SK-N-SH treated with all-trans-retinoic acid at 6 μM for 48 hours (cell line): ENCODE results near the gene ZNF101.

Source experiments
- ATAC-seq: fragments of 200-7000 bp; cut with Tn5 transposase; 3 replicates; pipeline ENCODE4 v1.9.1; 2020; ENCODE audit warnings: mild to moderate bottlenecking, moderate library complexity
- ARNTL ChIP-seq: fragments of 450-650 bp; formaldehyde crosslinking; IDR thresholded peaks from 2 replicates; pipeline ENCODE4 v1.5.0; 2020; ENCODE audit warnings: low read depth, mild to moderate bottlenecking, moderate library complexity, borderline replicate concordance
- BACH2 ChIP-seq: fragments of 250-450 bp; sonication (Bioruptor Pico); IDR thresholded peaks from 2 replicates; pipeline ENCODE4 v1.9.0; 2021; ENCODE audit warnings: mild to moderate bottlenecking, borderline replicate concordance
- CSDC2 ChIP-seq: fragments of 250-450 bp; sonication (Bioruptor Pico); IDR thresholded peaks from 2 replicates; pipeline ENCODE4 v1.5.0; 2020; ENCODE audit warnings: mild to moderate bottlenecking, moderate library complexity
- CSRNP3 ChIP-seq: fragments of 250-450 bp; sonication (Bioruptor Pico); IDR thresholded peaks from 2 replicates; pipeline ENCODE4 v1.5.1; 2021; ENCODE audit warnings: mild to moderate bottlenecking, moderate library complexity
- ESRRG ChIP-seq: fragments of 250-450 bp; sonication (Bioruptor Pico); IDR thresholded peaks from 2 replicates; pipeline ENCODE4 v1.6.1; 2021; ENCODE audit warnings: mild to moderate bottlenecking
- GLIS3 ChIP-seq: fragments of 250-450 bp; sonication (Bioruptor Pico); IDR thresholded peaks from 2 replicates; pipeline ENCODE4 v1.5.0; 2020; ENCODE audit warnings: mild to moderate bottlenecking, moderate library complexity
- ISL1 ChIP-seq: fragments of 250-450 bp; sonication (Bioruptor Pico); IDR thresholded peaks from 2 replicates; pipeline ENCODE4 v2.1.2; 2022; ENCODE audit warnings: mild to moderate bottlenecking, moderate library complexity
- OSR1 ChIP-seq: fragments of 250-450 bp; sonication (Bioruptor Pico); IDR thresholded peaks from 2 replicates; pipeline ENCODE4 v1.8.0; 2022; ENCODE audit warnings: moderate library complexity, mild to moderate bottlenecking, inconsistent platforms
- PATZ1 ChIP-seq: fragments of 250-450 bp; sonication (Bioruptor Pico); IDR thresholded peaks from 2 replicates; pipeline ENCODE4 v1.8.0; 2020; ENCODE audit warnings: mild to moderate bottlenecking, moderate library complexity, borderline replicate concordance
- PPARA ChIP-seq: fragments of 250-450 bp; sonication (Bioruptor Pico); IDR thresholded peaks from 2 replicates; pipeline ENCODE4 v1.5.0; 2020; ENCODE audit warnings: mild to moderate bottlenecking, borderline replicate concordance
- RARB ChIP-seq: fragments of 250-450 bp; sonication (Bioruptor Pico); IDR thresholded peaks from 2 replicates; pipeline ENCODE4 v1.8.0; 2021; ENCODE audit warnings: mild to moderate bottlenecking, moderate library complexity
- SNAI2 ChIP-seq: fragments of 250-450 bp; sonication (Bioruptor Pico); IDR thresholded peaks from 2 replicates; pipeline ENCODE4 v1.5.0; 2020; ENCODE audit warnings: mild to moderate bottlenecking, moderate library complexity
- TCF4 ChIP-seq: fragments of 250-450 bp; sonication (Bioruptor Pico); IDR thresholded peaks from 2 replicates; pipeline ENCODE4 v1.8.0; 2021; ENCODE audit warnings: mild to moderate bottlenecking, moderate library complexity, borderline replicate concordance
- TSHZ2 ChIP-seq: fragments of 250-450 bp; sonication (Bioruptor Pico); IDR thresholded peaks from 2 replicates; pipeline ENCODE4 v1.5.0; 2020; ENCODE audit warnings: mild to moderate bottlenecking, moderate library complexity
- ZFP30 ChIP-seq: fragments of 450-650 bp; formaldehyde crosslinking; IDR thresholded peaks from 2 replicates; pipeline ENCODE4 v1.5.0; 2022; ENCODE audit warnings: mild to moderate bottlenecking, moderate library complexity
- ZNF565 ChIP-seq: fragments of 450-650 bp; formaldehyde crosslinking; conservative IDR thresholded peaks from 2 replicates; pipeline ENCODE4 v1.5.0; 2020; ENCODE audit warnings: low read depth, mild to moderate bottlenecking, moderate library complexity
- ZNF70 ChIP-seq: fragments of 450-650 bp; formaldehyde crosslinking; IDR thresholded peaks from 2 replicates; pipeline ENCODE4 v1.5.0; 2020; ENCODE audit warnings: mild to moderate bottlenecking, moderate library complexity
- ZNF8 ChIP-seq: fragments of 450-650 bp; formaldehyde crosslinking; IDR thresholded peaks from 2 replicates; pipeline ENCODE4 v1.5.0; 2020; ENCODE audit warnings: mild to moderate bottlenecking, moderate library complexity
- TF ChIP-seq, protein P1 (sequence below): fragments of 250-450 bp; sonication (Bioruptor Pico); IDR thresholded peaks from 2 replicates; pipeline ENCODE4 v1.8.0; 2021; ENCODE audit warnings: low read depth, mild to moderate bottlenecking, moderate library complexity, borderline replicate concordance
- TF ChIP-seq, protein P2 (sequence below): fragments of 250-450 bp; sonication (Bioruptor Pico); IDR thresholded peaks from 2 replicates; pipeline ENCODE4 v1.5.1; 2020; ENCODE audit warnings: low read depth, mild to moderate bottlenecking, moderate library complexity

ZNF101 gene

DNA sequence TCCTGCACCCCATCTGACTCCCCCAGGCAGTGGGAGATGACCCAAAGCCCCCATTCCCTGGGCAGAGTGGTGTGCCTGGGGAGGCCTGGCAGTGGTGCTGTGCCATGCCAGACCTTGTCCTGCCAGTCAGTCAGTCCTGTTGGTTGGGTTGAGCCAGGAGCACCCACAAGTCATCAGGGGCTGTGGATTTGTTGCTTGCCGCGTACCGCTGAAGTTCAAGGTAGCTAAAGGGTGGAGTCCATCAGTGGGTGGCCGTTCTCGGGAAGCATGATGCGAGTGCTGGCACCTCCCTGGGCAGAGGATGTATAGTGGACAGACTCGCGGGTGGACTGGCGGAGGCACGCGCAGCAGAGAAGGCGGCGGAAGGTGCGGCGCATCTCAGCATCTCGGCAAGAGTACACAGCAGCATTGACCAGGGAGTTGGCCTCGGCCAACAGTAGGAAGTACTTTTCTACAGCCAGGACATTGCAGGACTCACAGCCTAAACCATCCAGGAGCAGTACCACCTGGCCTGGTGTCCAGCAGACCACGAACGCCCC lies 44.5 kb upstream of the ZNF101 start (continued):
- TF ChIP-seq, protein P1, sequence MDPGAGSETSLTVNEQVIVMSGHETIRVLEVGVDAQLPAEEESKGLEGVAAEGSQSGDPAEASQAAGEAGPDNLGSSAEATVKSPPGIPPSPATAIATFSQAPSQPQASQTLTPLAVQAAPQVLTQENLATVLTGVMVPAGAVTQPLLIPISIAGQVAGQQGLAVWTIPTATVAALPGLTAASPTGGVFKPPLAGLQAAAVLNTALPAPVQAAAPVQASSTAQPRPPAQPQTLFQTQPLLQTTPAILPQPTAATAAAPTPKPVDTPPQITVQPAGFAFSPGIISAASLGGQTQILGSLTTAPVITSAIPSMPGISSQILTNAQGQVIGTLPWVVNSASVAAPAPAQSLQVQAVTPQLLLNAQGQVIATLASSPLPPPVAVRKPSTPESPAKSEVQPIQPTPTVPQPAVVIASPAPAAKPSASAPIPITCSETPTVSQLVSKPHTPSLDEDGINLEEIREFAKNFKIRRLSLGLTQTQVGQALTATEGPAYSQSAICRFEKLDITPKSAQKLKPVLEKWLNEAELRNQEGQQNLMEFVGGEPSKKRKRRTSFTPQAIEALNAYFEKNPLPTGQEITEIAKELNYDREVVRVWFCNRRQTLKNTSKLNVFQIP (CRISPR knock-in tag): no peak
- TF ChIP-seq ZNF565 (CRISPR knock-in tag): no peak
- no peak for TF ChIP-seq TSHZ2 (CRISPR knock-in tag)
- no peak for TF ChIP-seq CSDC2 (CRISPR knock-in tag)

DNA sequence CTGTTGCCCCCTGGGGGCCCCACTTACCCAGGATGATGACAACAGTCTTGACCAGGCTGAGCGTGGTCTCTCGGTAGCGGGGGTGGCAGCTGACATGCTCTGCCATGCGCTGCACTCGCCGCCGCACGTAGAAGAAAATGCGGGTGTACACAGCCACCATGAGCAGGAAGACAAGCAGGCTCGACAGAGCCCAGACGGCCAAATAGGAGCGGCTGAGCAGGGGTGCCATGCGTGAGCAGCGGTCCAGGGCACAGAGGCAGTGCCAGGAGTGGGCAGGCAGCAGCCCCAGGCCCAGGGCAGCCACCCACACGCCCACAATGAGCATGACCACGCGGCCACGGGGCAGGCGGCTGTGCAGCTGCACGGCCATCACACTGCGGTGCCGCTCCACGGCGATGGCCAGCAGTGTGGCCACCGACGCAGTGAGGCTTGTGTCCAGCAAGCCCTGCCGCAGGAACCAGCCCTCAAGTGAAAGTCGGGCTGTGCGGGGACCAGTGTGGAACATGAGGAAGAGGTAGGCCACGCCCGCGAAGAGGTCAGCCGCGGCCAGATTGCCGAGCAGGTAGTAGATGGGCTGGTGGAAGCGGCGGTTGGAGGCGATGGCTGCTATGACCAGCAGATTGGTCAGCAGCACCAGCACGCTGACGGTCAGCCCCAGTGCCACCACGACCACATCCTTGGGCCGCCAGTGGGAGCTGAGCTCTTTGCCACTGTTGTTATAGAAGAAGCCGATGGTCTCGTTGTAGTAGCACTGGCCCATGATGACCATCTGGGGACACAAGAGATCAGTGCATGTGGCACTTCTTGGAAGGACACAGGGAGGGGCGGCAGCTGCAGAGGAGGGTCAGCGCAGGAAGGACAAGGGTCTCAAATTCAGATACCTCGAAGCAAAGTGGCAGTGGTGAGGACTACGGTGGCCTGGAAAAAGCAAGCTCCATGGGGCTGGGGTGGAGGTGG lies 41.8 kb upstream of the ZNF101 start:
- TF ChIP-seq ZNF565 (CRISPR knock-in tag) (no peak), RARB (CRISPR knock-in tag) (no peak), ARNTL (CRISPR knock-in tag) (no peak), CSDC2 (CRISPR knock-in tag) (no peak), TCF4 (CRISPR knock-in tag) (no peak), BACH2 (no peak), ZNF70 (CRISPR knock-in tag) (no peak), ZNF8 (no peak), CSRNP3 (no peak), OSR1 (CRISPR knock-in tag) (no peak), PATZ1 (CRISPR knock-in tag) (no peak), SNAI2 (CRISPR knock-in tag) (no peak), ISL1 (CRISPR knock-in tag) (no peak), ZFP30 (CRISPR knock-in tag) (no peak), GLIS3 (CRISPR knock-in tag) (no peak), PPARA (CRISPR knock-in tag) (no peak), ESRRG (no peak)
- TF ChIP-seq, protein P1 (CRISPR knock-in tag): no peak
- TF ChIP-seq, protein P2, sequence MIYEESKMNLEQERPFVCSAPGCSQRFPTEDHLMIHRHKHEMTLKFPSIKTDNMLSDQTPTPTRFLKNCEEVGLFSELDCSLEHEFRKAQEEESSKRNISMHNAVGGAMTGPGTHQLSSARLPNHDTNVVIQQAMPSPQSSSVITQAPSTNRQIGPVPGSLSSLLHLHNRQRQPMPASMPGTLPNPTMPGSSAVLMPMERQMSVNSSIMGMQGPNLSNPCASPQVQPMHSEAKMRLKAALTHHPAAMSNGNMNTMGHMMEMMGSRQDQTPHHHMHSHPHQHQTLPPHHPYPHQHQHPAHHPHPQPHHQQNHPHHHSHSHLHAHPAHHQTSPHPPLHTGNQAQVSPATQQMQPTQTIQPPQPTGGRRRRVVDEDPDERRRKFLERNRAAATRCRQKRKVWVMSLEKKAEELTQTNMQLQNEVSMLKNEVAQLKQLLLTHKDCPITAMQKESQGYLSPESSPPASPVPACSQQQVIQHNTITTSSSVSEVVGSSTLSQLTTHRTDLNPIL (CRISPR knock-in tag): no peak
- TF ChIP-seq, all 23 proteins: peak for 0
- no peak for ATAC-seq
